HepG2 (cell line): ENCODE results near the gene RFXAP. TPM values are rescaled to one million over a fixed set of nuclear protein-coding genes. Genes with fewer than 3 reads are reported as not detected.

Experiments
- ATAC-seq: fragments of 200-7000 bp; cut with Tn5 transposase; 3 replicates; pipeline ENCODE4 v1.9.1; 2020; ENCODE audit warnings: mild to moderate bottlenecking, moderate library complexity
- BruUV-seq: library from RNA; stranded (reverse); fragments of 400-500 nt; replicated peaks from 2 replicates; lab custom pipeline; 2021; lab: Mats Ljungman, UMichigan
- CTCF ChIA-PET: fragments of 300-600 bp; formaldehyde crosslinking; extraction: SDS; loops from one replicate; lab custom pipeline; 2021; ENCODE audit warnings: low total read pairs, inconsistent platforms, low intra/inter-chr PET ratio; lab: Yijun Ruan, JAX
- POLR2A ChIA-PET: fragments of 350-600 bp; sonication (Branson Sonifier 250); formaldehyde crosslinking; loops from one replicate; lab custom pipeline; 2020; ENCODE audit warnings: antibody characterized with exemption, inconsistent platforms; lab: Yijun Ruan, JAX
- DNase-seq: peaks from one replicate; pipeline ENCODE4 v3.0.0-alpha.2; 2015; ENCODE audit warnings: low spot score
- FAIRE-seq: peaks from 3 replicates; lab custom pipeline; 2011; peaks lifted over from hg19 to GRCh38; lab: Jason Lieb, UNC
- H2AFZ ChIP-seq: one replicate; pipeline ENCODE4 v1.6.1; 2011; ENCODE audit warnings: low read length, inconsistent platforms
- H3K27ac ChIP-seq: fragments of 300-600 bp; 3 replicates; pipeline ENCODE4 v1.8.0; 2011; ENCODE audit warnings: mixed run types, mild to moderate bottlenecking, mixed read lengths, low read length, inconsistent platforms; ENCODE audit not compliant: insufficient read depth; ENCODE audit errors: extremely low read length
- H3K27me3 ChIP-seq, 2 experiments: fragments of 200-600 bp in 1 of 2; 2 replicates in 1 of 2; 3 replicates in 1 of 2; pipeline versions ENCODE4 v1.6.0 to v1.8.0; 2011; ENCODE audit warnings: low read length in 2 of 2, mild to moderate bottlenecking in 2 of 2, moderate library complexity in 2 of 2, inconsistent platforms in 1 of 2; ENCODE audit not compliant: insufficient read depth in 2 of 2, control insufficient read depth in 1 of 2
- H3K36me3 ChIP-seq, 2 experiments: fragments of 200-600 bp in 1 of 2; replicated peaks in 1 of 2; 2 replicates in 1 of 2; 3 replicates in 1 of 2; pipeline versions ENCODE4 v1.5.1 to v1.8.0; 2011; ENCODE audit warnings: low read length in 2 of 2, inconsistent platforms in 1 of 2; ENCODE audit not compliant: insufficient read depth in 2 of 2, control insufficient read depth in 1 of 2
- H3K4me1 ChIP-seq: 2 replicates; pipeline ENCODE4 v1.5.1; 2012; ENCODE audit warnings: low read length, inconsistent platforms; ENCODE audit not compliant: insufficient read depth
- H3K4me2 ChIP-seq: 2 replicates; pipeline ENCODE4 v1.6.0; 2011; ENCODE audit warnings: low read depth, low read length, inconsistent platforms
- H3K4me3 ChIP-seq, 3 experiments: fragments of 200-600 bp in 1 of 3; sonication (generic), shearing (Covaris generic) in 1 of 3; replicated peaks in 1 of 3; 2 replicates each; pipeline ENCODE4 v1.5.1; 2011 to 2016; ENCODE audit warnings: low read length in 3 of 3, inconsistent platforms in 2 of 3, low read depth in 2 of 3, mild to moderate bottlenecking in 2 of 3, control low read depth in 1 of 3, mixed read lengths in 1 of 3; ENCODE audit not compliant: insufficient read depth in 1 of 3
- H3K79me2 ChIP-seq: one replicate; pipeline ENCODE4 v1.6.1; 2011; ENCODE audit warnings: low read length, inconsistent platforms; ENCODE audit not compliant: insufficient read depth
- H3K9ac ChIP-seq: 2 replicates; pipeline ENCODE4 v1.6.0; 2011; ENCODE audit warnings: mild to moderate bottlenecking, low read depth, low read length, inconsistent platforms; ENCODE audit not compliant: insufficient read depth
- H3K9me3 ChIP-seq: 2 replicates; pipeline ENCODE4 v1.5.1; 2012; ENCODE audit warnings: mild to moderate bottlenecking, low read length
- H4K20me1 ChIP-seq: 2 replicates; pipeline ENCODE4 v1.6.0; 2011; ENCODE audit warnings: inconsistent platforms, mild to moderate bottlenecking, low read length, moderate library complexity; ENCODE audit not compliant: insufficient read depth
- DPF2 ChIP-seq: sonication (generic); formaldehyde crosslinking; IDR thresholded peaks from 2 replicates; pipeline ENCODE4 v1.4.0; 2020; ENCODE audit warnings: mild to moderate bottlenecking, low read depth, missing genetic modification reagents, borderline replicate concordance
- HHEX ChIP-seq: IDR thresholded peaks from 2 replicates; pipeline ENCODE4 v1.6.1; 2016; ENCODE audit warnings: control low read depth
- ISX ChIP-seq: sonication (generic); formaldehyde crosslinking; conservative IDR thresholded peaks from 2 replicates; pipeline ENCODE4 v1.5.0; 2020; ENCODE audit warnings: missing genetic modification reagents
- NCOA5 ChIP-seq: sonication (generic); formaldehyde crosslinking; IDR thresholded peaks from 2 replicates; pipeline ENCODE4 v1.4.0; 2020; ENCODE audit warnings: missing genetic modification reagents
- NR3C1 ChIP-seq: sonication (generic); formaldehyde crosslinking; IDR thresholded peaks from 2 replicates; pipeline ENCODE4 v1.4.0; 2020; ENCODE audit warnings: missing genetic modification reagents
- SMYD3 ChIP-seq: sonication (generic); formaldehyde crosslinking; IDR thresholded peaks from 2 replicates; pipeline ENCODE4 v1.8.1; 2023; ENCODE audit warnings: mild to moderate bottlenecking, missing genetic modification reagents
- THAP11 ChIP-seq: IDR thresholded peaks from 2 replicates; pipeline ENCODE4 v1.6.1; 2016; ENCODE audit warnings: missing biosample characterization, missing genetic modification reagents
- ZKSCAN8 ChIP-seq: IDR thresholded peaks from 2 replicates; pipeline ENCODE4 v1.6.1; 2016; ENCODE audit warnings: borderline replicate concordance, missing genetic modification reagents, missing compliant biosample characterization
- ZMYM3 ChIP-seq: sonication (generic); formaldehyde crosslinking; IDR thresholded peaks from 2 replicates; pipeline ENCODE4 v1.5.1; 2020; ENCODE audit warnings: mild to moderate bottlenecking, missing genetic modification reagents
- ZNF251 ChIP-seq: sonication (generic); formaldehyde crosslinking; IDR thresholded peaks from 2 replicates; pipeline ENCODE4 v1.9.0; 2021; ENCODE audit warnings: mild to moderate bottlenecking, missing genetic modification reagents
- ZNF557 ChIP-seq: sonication (generic); formaldehyde crosslinking; IDR thresholded peaks from 2 replicates; pipeline ENCODE4 v1.4.0; 2020; ENCODE audit warnings: missing genetic modification reagents
- ZZZ3 ChIP-seq: sonication (generic); formaldehyde crosslinking; IDR thresholded peaks from 2 replicates; pipeline ENCODE4 v1.4.0; 2020; ENCODE audit warnings: missing genetic modification reagents, mild to moderate bottlenecking, borderline replicate concordance
- WGBS: methylation state at CpG from one replicate; pipeline ENCODE4 v1.1.6; 2017; ENCODE audit warnings: low lambda C conversion rate; 5-methylcytosine and 5-hydroxymethylcytosine counted together
- in situ Hi-C: cut with HindIII; loops from 2 replicates; pipeline ENCODE4 v1.10.0; 2017; ENCODE audit warnings: low pct_unique_long_range_greater_than_20kb; ENCODE audit not compliant: extremely low pct_ligation_motif_present
- intact Hi-C: fragments of 100-400 bp; cut with micrococcal nuclease; formaldehyde crosslinking; loops from one replicate; pipeline ENCODE4 v1.10.0; 2022; ENCODE audit not compliant: unreplicated experiment
- polyA plus RNA-seq, 8 experiments: library from polyadenylated mRNA; depleted of rRNA in 3 of 8; stranded (reverse) in 7 of 8; unstranded in 1 of 8; fragments of >200 nt; fragmentation: Illumina TruSeq in 4 of 8; extraction: Trizol in 4 of 8; gene quantifications; 2 replicates each; pipeline versions ENCODE4 v1.2.1 to v1.2.3, GENCODE V29; 2011 to 2016; ENCODE audit warnings: low read depth in 4 of 8, missing spikeins in 1 of 8, mixed read lengths in 1 of 8; ENCODE audit not compliant: insufficient read depth in 1 of 8
- total RNA-seq, 5 experiments: library from RNA; depleted of rRNA; stranded (reverse); fragments of >200 nt; fragmentation: Illumina TruSeq; extraction: Trizol; gene quantifications; 2 replicates each; pipeline ENCODE4 v1.2.3, GENCODE V29; 2016; ENCODE audit warnings: low read depth in 1 of 5
- TF ChIP-seq, protein P1 (sequence below): sonication (generic); formaldehyde crosslinking; IDR thresholded peaks from 2 replicates; pipeline ENCODE4 v1.8.0; 2023; ENCODE audit warnings: mild to moderate bottlenecking, missing genetic modification reagents
- TF ChIP-seq, protein P2 (sequence below): sonication (generic); formaldehyde crosslinking; IDR thresholded peaks from 2 replicates; pipeline ENCODE4 v1.4.0; 2020; ENCODE audit warnings: missing genetic modification reagents

RFXAP gene
- total and polyA plus RNA-seq, 2 of the 13 experiments (the other 11 are each of a cell fraction or from before 2014, with no cell fraction given) = 1.8 to 7.9 TPM

DNA sequence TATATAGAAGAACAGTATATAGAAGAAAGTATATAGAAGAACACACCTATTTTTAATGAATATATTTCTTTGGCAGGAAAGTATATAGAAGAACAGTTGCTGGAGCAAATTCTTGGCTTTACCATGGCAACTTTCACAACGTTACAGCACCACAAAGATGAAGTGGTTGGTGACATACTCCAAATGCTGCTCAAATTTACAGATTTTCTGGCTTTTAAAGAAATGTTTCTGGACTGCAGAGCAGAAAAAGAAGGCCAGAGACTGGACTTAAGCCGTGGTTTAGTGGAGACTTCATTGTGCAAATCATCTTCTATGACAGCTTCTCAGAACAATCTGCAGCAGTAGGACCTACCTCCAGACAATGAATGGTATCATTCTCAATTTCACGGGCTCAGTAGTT is 24.3 kb upstream of the RFXAP start:
- no peaks in the 10 kb centered on the region for H3K9me3 ChIP-seq
- no peak overlapping the region for H3K4me3 ChIP-seq
- CTCF ChIA-PET = no interaction called here
- H3K79me2 ChIP-seq = no peaks in the 10 kb centered on the region
- in situ Hi-C loops (no loop called here), intact Hi-C loops (no loop called here)
- FAIRE-seq (no peak), DNase-seq (no peak), ATAC-seq (no peak)
- H4K20me1 ChIP-seq = no peaks in the 10 kb centered on the region
- H3K36me3 ChIP-seq = no peaks in the 10 kb centered on the region
- H3K4me1 ChIP-seq = no peaks in the 10 kb centered on the region
- H3K9ac ChIP-seq = no peak overlapping the region
- WGBS = 18% methylated on average over 3 of the region's 3 CpGs
- no peaks in the 10 kb centered on the region; a peak in 1 of 5 replicates for H3K27me3 ChIP-seq
- TF ChIP-seq ZKSCAN8 (no peak), ZNF557 (CRISPR knock-in tag) (no peak), HHEX (no peak), ZZZ3 (CRISPR knock-in tag) (no peak), ZMYM3 (CRISPR knock-in tag) (no peak), NCOA5 (CRISPR knock-in tag) (no peak), NR3C1 (no peak), SMYD3 (CRISPR knock-in tag) (no peak), ZNF251 (CRISPR knock-in tag) (no peak), ISX (CRISPR knock-in tag) (no peak), THAP11 (CRISPR knock-in tag) (no peak), DPF2 (no peak)
- TF ChIP-seq, protein P1, sequence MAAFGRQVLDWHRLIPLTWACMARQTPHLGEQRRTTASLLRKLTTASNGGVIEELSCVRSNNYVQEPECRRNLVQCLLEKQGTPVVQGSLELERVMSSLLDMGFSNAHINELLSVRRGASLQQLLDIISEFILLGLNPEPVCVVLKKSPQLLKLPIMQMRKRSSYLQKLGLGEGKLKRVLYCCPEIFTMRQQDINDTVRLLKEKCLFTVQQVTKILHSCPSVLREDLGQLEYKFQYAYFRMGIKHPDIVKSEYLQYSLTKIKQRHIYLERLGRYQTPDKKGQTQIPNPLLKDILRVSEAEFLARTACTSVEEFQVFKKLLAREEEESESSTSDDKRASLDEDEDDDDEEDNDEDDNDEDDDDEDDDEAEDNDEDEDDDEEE (CRISPR knock-in tag) = no peak
- TF ChIP-seq, protein P2, sequence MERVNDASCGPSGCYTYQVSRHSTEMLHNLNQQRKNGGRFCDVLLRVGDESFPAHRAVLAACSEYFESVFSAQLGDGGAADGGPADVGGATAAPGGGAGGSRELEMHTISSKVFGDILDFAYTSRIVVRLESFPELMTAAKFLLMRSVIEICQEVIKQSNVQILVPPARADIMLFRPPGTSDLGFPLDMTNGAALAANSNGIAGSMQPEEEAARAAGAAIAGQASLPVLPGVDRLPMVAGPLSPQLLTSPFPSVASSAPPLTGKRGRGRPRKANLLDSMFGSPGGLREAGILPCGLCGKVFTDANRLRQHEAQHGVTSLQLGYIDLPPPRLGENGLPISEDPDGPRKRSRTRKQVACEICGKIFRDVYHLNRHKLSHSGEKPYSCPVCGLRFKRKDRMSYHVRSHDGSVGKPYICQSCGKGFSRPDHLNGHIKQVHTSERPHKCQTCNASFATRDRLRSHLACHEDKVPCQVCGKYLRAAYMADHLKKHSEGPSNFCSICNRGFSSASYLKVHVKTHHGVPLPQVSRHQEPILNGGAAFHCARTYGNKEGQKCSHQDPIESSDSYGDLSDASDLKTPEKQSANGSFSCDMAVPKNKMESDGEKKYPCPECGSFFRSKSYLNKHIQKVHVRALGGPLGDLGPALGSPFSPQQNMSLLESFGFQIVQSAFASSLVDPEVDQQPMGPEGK (CRISPR knock-in tag) = no peak
- POLR2A ChIA-PET = no interaction called here
- no peak overlapping the region for H3K4me2 ChIP-seq
- no peak overlapping the region for H3K27ac ChIP-seq
- no peak overlapping the region for H2AFZ ChIP-seq
- BruUV-seq = no TSS peak
